Duodenal mucosa (tissue), 2 donors: ENCODE results near the gene OPN1MW.
"Not testable (repeated sequence)": the region's sequence is repeated elsewhere in the genome, so short reads cannot be mapped to it uniquely, and the experiment has no call there.

Experiments used
- H3K27ac ChIP-seq: one replicate; pipeline ENCODE4 v1.7.0; 2013; ENCODE audit warnings: low read depth, low read length
- H3K27me3 ChIP-seq, 2 donors: one replicate each; pipeline ENCODE4 v1.7.0; 2013; ENCODE audit warnings: low read length in 2 of 2, control low read depth in 1 of 2; ENCODE audit not compliant: insufficient read depth in 2 of 2, control insufficient read depth in 1 of 2
- H3K36me3 ChIP-seq, 2 donors: one replicate each; pipeline ENCODE4 v1.7.0; 2013; ENCODE audit warnings: low read length in 2 of 2, control low read depth in 1 of 2; ENCODE audit not compliant: insufficient read depth in 2 of 2, control insufficient read depth in 1 of 2
- H3K4me1 ChIP-seq, 2 donors: one replicate each; pipeline ENCODE4 v1.7.0; 2013; ENCODE audit warnings: low read length in 2 of 2, control low read depth in 1 of 2; ENCODE audit not compliant: insufficient read depth in 2 of 2, control insufficient read depth in 1 of 2
- H3K4me3 ChIP-seq, 2 donors: one replicate each; pipeline ENCODE4 v1.7.0; 2013; ENCODE audit warnings: low read length in 2 of 2, low read depth in 1 of 2
- H3K9ac ChIP-seq, 2 donors: one replicate each; pipeline ENCODE4 v1.7.0; 2013; ENCODE audit warnings: low read length in 2 of 2, low read depth in 1 of 2
- H3K9me3 ChIP-seq, 2 donors: one replicate each; pipeline ENCODE4 v1.7.0; 2013; ENCODE audit warnings: low read length in 2 of 2, control low read depth in 1 of 2; ENCODE audit not compliant: control insufficient read depth in 1 of 2

OPN1MW gene

DNA sequence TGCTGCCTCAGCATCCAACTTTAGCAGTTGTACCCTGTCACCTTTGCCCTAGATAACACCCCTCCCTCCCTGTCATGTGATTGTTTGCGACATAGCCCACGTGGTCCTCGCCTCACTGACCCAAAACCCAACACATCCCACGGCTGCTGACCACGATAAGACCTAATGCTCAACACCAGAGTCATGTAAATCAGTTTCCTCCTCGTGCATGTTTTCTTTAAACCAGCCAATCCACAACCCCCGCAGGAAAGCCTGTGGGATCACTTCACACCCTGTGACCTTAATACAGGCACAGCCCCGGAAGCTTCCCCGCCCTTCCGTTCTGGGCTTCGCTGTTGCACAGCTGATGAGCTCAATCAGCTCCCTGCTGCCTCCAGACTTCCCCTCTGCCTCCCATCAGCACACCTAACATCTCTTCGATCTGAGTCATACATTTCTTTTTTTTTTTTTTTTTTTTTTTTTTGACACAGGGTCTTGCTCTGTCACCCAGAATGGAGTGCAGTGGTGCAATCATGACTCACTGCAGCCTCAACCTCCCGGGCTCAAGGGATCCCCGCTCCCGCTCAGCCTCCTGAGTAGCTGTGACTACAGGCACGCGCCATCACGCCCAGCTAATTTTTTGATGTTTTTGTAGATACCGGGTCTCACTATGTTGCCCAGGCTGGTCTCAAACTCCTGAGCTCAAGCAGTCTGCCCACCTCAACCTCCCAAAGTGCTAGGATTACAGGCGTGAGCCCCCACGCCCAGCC, 27.4 kb downstream of the OPN1MW start:
- H3K36me3 ChIP-seq, H3K27me3 ChIP-seq, H3K27ac ChIP-seq, H3K9ac ChIP-seq, H3K4me1 ChIP-seq, H3K9me3 ChIP-seq, H3K4me3 ChIP-seq: not testable (repeated sequence)

DNA sequence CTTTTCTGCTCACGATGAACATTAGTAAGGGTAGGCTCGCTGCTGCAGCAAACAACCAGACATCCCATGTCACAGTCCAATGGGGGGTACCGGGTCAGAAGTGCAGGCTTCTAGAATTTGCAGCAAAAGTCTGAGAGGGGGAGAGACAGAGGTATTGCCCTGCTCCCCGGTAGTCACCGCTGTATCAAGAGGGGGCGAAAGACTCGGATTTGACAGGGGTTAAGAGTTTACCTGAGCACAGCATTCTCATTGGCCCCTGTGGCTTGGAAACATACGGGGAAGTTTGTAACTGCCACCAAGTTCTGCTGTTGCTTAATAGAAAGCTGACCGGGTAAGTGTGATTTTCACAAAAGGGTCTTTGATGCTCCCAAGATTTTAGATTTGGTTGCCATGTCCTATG, 28.7 kb downstream of the OPN1MW start:
- not testable (repeated sequence) for H3K4me1 ChIP-seq, H3K27me3 ChIP-seq, H3K27ac ChIP-seq, H3K9me3 ChIP-seq, H3K36me3 ChIP-seq, H3K9ac ChIP-seq, H3K4me3 ChIP-seq

DNA sequence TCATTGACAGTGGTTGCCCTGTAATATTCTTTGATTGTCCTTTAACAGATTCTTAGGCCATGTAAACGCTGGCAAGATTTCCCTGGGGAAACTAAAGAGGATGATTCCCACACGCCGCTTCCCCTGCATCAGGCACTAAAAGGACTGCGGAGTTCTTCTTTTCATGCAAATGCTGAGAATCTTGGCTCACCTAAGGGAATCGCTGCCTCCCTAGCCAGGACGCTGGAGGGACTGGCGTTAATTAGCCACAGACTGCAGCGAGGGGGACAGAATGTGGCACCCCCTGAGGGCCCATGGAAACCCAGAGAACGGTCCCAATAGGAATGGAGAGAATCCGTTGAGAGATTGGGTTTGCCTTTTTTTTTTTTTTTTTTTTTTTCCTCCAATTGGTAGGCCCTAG, 29.1 kb downstream of the OPN1MW start:
- H3K9ac ChIP-seq, H3K27me3 ChIP-seq, H3K4me3 ChIP-seq, H3K27ac ChIP-seq, H3K4me1 ChIP-seq, H3K9me3 ChIP-seq, H3K36me3 ChIP-seq: not testable (repeated sequence)

DNA sequence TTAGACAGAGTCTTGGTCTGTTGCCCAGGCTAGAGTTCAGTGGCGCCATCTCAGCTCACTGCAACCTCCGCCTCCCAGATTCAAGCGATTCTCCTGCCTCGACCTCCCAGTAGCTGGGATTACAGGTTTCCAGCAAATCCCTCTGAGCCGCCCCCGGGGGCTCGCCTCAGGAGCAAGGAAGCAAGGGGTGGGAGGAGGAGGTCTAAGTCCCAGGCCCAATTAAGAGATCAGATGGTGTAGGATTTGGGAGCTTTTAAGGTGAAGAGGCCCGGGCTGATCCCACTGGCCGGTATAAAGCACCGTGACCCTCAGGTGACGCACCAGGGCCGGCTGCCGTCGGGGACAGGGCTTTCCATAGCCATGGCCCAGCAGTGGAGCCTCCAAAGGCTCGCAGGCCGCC, 37.1 kb downstream of the OPN1MW start, which contains the start of gene OPN1MW2:
Gene OPN1MW2 (plus strand): TSS at position 301 of the 400 bp plus-strand sequence. CDS start 60 bp downstream, at position 361.
- not testable (repeated sequence) for H3K4me1 ChIP-seq, H3K9ac ChIP-seq, H3K4me3 ChIP-seq, H3K27ac ChIP-seq, H3K9me3 ChIP-seq, H3K36me3 ChIP-seq, H3K27me3 ChIP-seq

DNA sequence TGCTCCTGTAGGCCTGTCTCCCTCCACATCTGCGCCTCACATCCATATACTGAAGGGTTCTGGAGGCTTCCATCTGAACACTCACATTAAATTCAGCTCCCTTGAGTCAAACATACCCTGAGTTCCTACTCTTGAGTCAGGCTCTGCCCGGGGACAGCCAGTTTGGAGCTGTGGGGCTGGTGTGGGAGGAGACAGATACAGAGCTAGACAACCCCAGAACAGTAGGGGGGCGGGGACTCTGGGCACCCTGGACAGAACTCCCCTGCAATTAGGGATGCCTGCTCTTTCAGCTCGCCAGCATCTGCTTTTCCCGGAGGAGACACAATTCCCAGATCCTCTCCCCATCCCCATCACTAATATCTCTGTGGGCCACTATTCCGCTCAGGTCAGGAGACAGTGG, 42.9 kb downstream of the OPN1MW start:
- H3K27ac ChIP-seq, H3K4me3 ChIP-seq, H3K27me3 ChIP-seq, H3K36me3 ChIP-seq, H3K4me1 ChIP-seq, H3K9ac ChIP-seq, H3K9me3 ChIP-seq: not testable (repeated sequence)

DNA sequence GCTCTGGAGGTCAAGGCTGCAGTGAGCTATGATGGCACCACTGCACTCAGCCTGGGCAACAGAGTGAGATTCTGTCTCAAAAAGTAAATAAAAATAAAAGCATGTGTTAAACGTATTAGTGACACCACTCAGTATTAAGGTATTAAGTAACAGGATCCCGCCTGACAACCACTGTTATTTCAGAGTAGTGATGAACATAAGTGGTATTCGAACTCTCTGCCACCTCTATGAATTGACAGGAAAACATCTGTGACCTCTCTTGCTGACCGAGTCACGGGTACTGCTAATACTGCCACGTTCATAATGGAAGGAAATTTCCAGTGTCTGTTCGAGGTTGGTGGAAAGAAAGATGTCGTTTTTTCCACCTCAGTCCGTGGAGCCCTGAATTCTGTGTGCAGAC, 44.3 kb downstream of the OPN1MW start:
- not testable (repeated sequence) for H3K36me3 ChIP-seq, H3K27me3 ChIP-seq, H3K4me1 ChIP-seq, H3K9me3 ChIP-seq, H3K27ac ChIP-seq, H3K4me3 ChIP-seq, H3K9ac ChIP-seq

DNA sequence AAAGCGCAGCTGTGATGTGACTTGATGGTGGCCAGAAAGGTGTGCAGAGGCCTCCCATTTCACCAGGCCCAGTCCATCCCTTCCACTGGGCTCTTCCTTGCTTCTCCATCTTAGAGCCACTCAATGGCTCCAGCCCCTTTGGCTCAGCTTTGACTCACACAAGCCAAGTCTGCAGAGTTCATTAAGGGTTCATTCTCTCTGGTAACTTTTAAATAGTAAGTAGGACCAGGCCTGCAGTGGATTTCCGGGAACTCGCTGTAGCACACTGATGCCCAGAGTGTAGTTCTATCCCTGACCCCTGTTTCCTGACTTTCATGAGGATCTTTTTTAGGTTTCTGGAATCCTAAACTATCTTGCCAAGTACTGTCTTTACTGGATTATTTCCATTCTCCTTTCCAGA, 49.0 kb downstream of the OPN1MW start:
- H3K4me1 ChIP-seq, H3K27me3 ChIP-seq, H3K4me3 ChIP-seq, H3K9me3 ChIP-seq, H3K27ac ChIP-seq, H3K36me3 ChIP-seq, H3K9ac ChIP-seq: not testable (repeated sequence)

DNA sequence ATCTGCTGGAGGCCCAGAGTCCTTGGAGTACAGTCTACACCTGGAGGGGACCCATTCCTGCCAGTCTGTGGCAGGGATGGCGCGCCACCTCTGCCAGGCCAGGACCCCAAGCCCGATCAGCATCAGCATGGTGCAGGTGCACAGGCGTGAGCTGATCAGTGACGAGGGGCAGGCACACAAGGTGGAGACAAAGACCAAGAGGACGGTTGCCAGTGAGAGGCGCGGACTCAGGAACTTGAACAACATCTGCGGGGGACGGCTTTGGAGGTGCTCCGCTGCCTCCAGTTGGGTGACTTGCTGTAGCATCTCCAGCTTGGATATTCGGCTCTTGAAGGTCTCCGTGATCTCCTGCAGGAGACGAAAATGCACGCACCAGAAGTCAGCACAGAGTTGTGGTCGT, 51.2 kb downstream of the OPN1MW start:
- not testable (repeated sequence) for H3K4me1 ChIP-seq, H3K27me3 ChIP-seq, H3K9ac ChIP-seq, H3K9me3 ChIP-seq, H3K4me3 ChIP-seq, H3K27ac ChIP-seq, H3K36me3 ChIP-seq

DNA sequence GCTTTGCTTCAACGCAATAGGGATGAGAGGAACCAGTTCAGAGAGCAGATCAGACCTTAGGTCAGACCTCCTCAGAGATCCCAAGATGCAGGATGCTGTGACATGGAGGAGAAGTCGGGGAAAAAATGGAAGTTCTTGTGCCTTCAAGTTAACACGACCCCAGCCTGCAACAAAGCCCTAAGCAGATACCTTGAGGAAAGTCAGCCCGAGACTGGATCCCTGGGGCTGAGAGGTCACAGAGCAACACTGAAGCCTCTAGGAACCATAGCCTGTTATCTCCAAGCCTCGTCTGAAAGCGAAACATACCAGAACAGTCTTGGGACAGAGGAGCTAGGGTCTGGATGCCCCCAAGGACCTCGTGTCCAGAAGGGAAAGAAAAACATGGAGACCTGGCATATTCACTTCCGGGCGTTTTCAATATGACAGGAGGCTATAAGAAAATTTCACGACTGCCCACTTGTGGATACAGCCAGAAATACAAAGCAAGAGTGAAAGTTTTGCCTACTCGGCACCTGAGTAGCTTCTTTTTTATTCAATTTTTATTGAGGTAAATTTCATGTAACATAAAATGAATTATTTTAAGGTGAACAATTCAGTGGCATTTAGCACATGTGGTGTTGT, 56.7 kb downstream of the OPN1MW start:
- not testable (repeated sequence) for H3K27ac ChIP-seq, H3K36me3 ChIP-seq, H3K9ac ChIP-seq, H3K4me1 ChIP-seq, H3K4me3 ChIP-seq, H3K27me3 ChIP-seq, H3K9me3 ChIP-seq

DNA sequence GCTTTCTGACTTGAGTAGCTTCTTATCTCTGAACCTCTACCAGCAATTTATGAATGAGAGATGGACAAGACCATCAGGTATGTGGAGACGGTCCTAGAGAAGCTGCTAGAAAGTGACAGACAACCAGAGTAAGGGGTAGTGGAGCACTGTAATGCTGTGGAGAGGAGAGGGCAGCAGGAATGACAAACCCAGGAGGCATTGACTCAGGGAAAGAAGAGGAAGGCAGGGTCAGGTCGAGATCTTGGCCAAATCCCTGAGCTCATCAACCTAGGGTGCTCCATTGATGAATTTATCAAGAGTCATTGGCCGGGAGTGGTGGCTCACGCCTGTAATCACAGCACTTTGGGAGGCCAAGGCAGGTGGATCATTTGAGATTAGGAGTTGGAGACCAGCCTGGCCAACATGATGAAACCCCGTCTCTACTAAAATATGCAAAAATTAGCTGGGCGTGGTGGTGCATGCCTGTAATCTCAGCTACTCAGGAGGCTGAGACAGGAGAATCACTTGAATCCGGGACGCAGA, 57.6 kb downstream of the OPN1MW start:
- H3K27ac ChIP-seq, H3K9me3 ChIP-seq, H3K4me1 ChIP-seq, H3K4me3 ChIP-seq, H3K36me3 ChIP-seq, H3K9ac ChIP-seq, H3K27me3 ChIP-seq: not testable (repeated sequence)
